Measurements from ENCODE around the gene PEX16. TPM values are rescaled to one million over a fixed set of nuclear protein-coding genes. Genes with fewer than 3 reads are reported as not detected.

Gene PEX16
- total RNA-seq, 4 donors from 2014 or later, result 31.3 to 111 (median 51.9) TPM

DNA sequence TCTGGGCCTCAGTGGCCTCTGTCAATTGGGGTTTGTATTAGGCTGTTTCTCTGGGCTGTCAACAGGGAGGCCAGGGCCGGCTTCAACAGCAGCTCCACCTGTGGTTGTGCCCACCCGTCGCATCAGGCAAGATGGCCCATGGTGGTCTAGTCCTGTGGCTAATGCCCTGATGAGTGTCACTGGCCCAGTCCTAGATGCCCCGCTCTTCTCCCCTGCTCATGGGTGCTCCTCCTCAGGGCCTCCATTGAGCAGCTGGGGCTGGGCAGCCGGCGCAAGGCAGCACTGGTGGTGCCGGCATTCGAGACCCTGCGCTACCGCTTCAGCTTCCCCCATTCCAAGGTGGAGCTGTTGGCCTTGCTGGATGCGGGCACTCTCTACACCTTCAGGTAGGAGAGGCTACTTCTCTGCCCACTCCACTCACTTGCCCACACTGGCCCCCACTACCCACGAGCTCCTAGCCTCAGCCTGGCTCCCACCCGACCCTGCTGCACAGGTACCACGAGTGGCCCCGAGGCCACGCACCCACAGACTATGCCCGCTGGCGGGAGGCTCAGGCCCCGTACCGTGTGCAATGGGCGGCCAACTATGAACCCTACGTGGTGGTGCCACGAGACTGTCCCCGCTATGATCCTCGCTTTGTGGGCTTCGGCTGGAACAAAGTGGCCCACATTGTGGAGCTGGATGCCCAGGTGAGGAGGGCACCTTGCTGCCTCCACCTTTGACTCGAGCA is 10.2 kb upstream of the PEX16 start:
- H3K4me1 ChIP-seq, result peaks cover 7 to 19% (median 16%) of the 10 kb centered on the region in 4 donors
- in situ Hi-C loops (cut with MboI; ENCODE audit: low pct_ligation_motif_present in 1 of 4, low pct_unique_long_range_greater_than_20kb in 1 of 4, low sequenced_read_pairs in 3 of 4), result no loop called here
- WGBS, 2 donors (ENCODE audit: low coverage in 1 of 2), result 92% methylated on average over 27 of the region's 27 CpGs; no CpG with 5 or more reads in 1 of the 2 donors
- H3K27me3 ChIP-seq, result peaks cover 16% of the 10 kb centered on the region
- no peak for TF ChIP-seq POLR2A (IDR thresholded peaks at IDR 0.05)
- TF ChIP-seq POLR2AphosphoS5 (IDR thresholded peaks at IDR 0.05), result no peak
- TF ChIP-seq EP300 (IDR thresholded peaks at IDR 0.05; ENCODE audit: low read depth), result no peak
- TF ChIP-seq, protein P1, sequence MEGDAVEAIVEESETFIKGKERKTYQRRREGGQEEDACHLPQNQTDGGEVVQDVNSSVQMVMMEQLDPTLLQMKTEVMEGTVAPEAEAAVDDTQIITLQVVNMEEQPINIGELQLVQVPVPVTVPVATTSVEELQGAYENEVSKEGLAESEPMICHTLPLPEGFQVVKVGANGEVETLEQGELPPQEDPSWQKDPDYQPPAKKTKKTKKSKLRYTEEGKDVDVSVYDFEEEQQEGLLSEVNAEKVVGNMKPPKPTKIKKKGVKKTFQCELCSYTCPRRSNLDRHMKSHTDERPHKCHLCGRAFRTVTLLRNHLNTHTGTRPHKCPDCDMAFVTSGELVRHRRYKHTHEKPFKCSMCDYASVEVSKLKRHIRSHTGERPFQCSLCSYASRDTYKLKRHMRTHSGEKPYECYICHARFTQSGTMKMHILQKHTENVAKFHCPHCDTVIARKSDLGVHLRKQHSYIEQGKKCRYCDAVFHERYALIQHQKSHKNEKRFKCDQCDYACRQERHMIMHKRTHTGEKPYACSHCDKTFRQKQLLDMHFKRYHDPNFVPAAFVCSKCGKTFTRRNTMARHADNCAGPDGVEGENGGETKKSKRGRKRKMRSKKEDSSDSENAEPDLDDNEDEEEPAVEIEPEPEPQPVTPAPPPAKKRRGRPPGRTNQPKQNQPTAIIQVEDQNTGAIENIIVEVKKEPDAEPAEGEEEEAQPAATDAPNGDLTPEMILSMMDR (IDR thresholded peaks at IDR 0.05), result no peak
- H3K36me3 ChIP-seq, result no peaks in the 10 kb centered on the region
- no peaks in the 10 kb centered on the region for H3K9me3 ChIP-seq
- no peak overlapping the region for H3K27ac ChIP-seq
- no peak for DNase-seq
- no peak overlapping the region for H3K4me3 ChIP-seq
- intact Hi-C loops (cut with DNase I; ENCODE audit: low total_unique reads), result no loop called here

DNA sequence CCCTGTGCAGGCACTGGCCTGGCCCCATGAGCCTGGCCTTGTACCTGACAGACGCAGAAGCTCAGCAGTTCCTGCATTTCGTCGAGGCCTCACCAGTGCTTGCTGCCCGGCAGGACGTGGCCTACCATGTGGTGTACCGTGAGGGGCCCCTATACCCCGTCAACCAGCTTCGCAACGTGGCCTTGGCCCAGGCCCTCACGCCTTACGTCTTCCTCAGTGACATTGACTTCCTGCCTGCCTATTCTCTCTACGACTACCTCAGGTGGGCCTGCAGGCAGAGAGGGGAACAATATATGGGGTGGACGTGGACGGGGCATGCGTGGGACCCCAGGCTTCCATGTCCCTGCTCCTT is 9.6 kb upstream of the PEX16 start:
- Histone ChIP-seq H3K4me1 (peaks cover 8 to 25% (median 21%) of the 10 kb centered on the region in 4 donors), H3K27me3 (peaks cover 22% of the 10 kb centered on the region), H3K27ac (no peak overlapping the region), H3K9me3 (no peaks in the 10 kb centered on the region), H3K36me3 (no peaks in the 10 kb centered on the region), H3K4me3 (no peak overlapping the region)
- intact Hi-C loops (cut with DNase I; ENCODE audit: low total_unique reads), result no loop called here
- TF ChIP-seq POLR2A (IDR thresholded peaks at IDR 0.05), result no peak
- TF ChIP-seq, protein P1 (IDR thresholded peaks at IDR 0.05), result no peak
- TF ChIP-seq POLR2AphosphoS5 (IDR thresholded peaks at IDR 0.05), result no peak
- TF ChIP-seq EP300 (IDR thresholded peaks at IDR 0.05; ENCODE audit: low read depth), result no peak
- 70% methylated on average over 15 of the region's 15 CpGs; no CpG with 5 or more reads in 1 of the 2 donors for WGBS, 2 donors (ENCODE audit: low coverage in 1 of 2)
- DNase-seq, result peak; percentile 7
- in situ Hi-C loops (cut with MboI; ENCODE audit: low pct_ligation_motif_present in 1 of 4, low pct_unique_long_range_greater_than_20kb in 1 of 4, low sequenced_read_pairs in 3 of 4), result no loop called here

DNA sequence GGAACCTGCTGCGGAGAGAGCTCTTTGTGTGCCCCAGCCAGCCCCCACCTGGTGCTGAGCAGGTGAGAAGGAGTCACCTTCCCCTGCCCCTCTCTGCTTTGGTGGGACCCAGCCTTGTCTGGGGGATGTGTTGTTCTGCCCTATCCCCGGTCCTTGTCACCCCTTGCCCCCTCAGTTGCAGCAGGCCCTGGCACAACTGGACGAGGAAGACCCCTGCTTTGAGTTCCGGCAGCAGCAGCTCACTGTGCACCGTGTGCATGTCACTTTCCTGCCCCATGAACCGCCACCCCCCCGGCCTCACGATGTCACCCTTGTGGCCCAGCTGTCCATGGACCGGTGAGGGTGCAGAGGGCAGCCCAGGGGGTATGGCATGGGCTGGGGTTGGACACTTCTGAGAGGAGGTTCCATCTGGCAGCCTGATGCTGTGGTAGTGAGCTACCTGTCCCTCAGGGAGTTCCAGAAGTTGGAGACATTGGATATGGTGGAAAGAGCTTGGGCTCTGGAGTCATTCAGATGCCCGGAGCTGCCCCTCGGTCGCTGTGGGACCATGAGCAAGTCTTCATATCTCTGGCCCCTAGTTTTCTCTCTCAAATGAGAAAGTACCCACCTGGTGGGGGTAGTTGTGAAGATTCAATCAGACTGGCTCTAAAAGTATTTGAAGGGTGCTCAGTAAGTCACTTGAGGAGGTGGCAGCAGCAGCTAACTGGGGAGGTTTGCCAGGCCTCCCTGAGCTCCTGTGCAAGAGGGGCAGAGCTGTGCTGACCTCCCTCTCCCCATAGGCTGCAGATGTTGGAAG is 9.1 kb upstream of the PEX16 start:
- Histone ChIP-seq H3K27ac (no peak overlapping the region), H3K4me3 (no peak overlapping the region), H3K9me3 (no peaks in the 10 kb centered on the region), H3K27me3 (peaks cover 27% of the 10 kb centered on the region), H3K4me1 (peaks cover 14 to 31% (median 27%) of the 10 kb centered on the region in 4 donors), H3K36me3 (no peaks in the 10 kb centered on the region)
- peak; percentile 5 for DNase-seq
- intact Hi-C loops (cut with DNase I; ENCODE audit: low total_unique reads) (no loop called here), in situ Hi-C loops (cut with MboI; ENCODE audit: low pct_ligation_motif_present in 1 of 4, low pct_unique_long_range_greater_than_20kb in 1 of 4, low sequenced_read_pairs in 3 of 4) (no loop called here)
- TF ChIP-seq POLR2AphosphoS5 (IDR thresholded peaks at IDR 0.05) (no peak), EP300 (IDR thresholded peaks at IDR 0.05; ENCODE audit: low read depth) (no peak), POLR2A (IDR thresholded peaks at IDR 0.05) (no peak)
- TF ChIP-seq, protein P1 (IDR thresholded peaks at IDR 0.05), result no peak
- 93 to 100% methylated on average over 5 to 12 of the region's 12 CpGs for WGBS, 2 donors (ENCODE audit: low coverage in 1 of 2)

DNA sequence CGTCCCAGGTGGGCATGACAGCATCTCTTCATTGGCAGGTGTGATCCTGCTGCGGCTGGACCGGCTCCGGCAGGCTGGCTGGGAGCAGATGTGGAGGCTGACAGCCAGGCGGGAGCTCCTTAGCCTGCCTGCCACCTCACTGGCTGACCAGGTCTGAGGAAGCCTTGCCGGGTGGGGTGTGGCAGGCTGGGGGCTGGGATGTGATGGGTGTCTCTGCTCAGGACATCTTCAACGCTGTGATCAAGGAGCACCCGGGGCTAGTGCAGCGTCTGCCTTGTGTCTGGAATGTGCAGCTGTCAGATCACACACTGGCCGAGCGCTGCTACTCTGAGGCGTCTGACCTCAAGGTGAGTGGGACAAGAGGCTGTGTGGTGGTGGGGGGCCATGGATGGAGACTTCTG is 8.3 kb upstream of the PEX16 start:
- 68% methylated on average over 11 of the region's 12 CpGs; no CpG with 5 or more reads in 1 of the 2 donors for WGBS, 2 donors (ENCODE audit: low coverage in 1 of 2)
- in situ Hi-C loops (cut with MboI; ENCODE audit: low pct_ligation_motif_present in 1 of 4, low pct_unique_long_range_greater_than_20kb in 1 of 4, low sequenced_read_pairs in 3 of 4) (no loop called here), intact Hi-C loops (cut with DNase I; ENCODE audit: low total_unique reads) (no loop called here)
- Histone ChIP-seq H3K9me3 (no peaks in the 10 kb centered on the region), H3K4me3 (no peak overlapping the region), H3K27ac (no peak overlapping the region), H3K36me3 (no peaks in the 10 kb centered on the region), H3K4me1 (peaks cover 14 to 33% (median 28%) of the 10 kb centered on the region in 4 donors), H3K27me3 (peaks cover 35% of the 10 kb centered on the region)
- DNase-seq, result peak; percentile 4
- TF ChIP-seq POLR2AphosphoS5 (IDR thresholded peaks at IDR 0.05) (no peak), POLR2A (IDR thresholded peaks at IDR 0.05) (no peak)
- TF ChIP-seq, protein P1 (IDR thresholded peaks at IDR 0.05), result no peak
